Gastrocnemius medialis (tissue), 4 donors: ENCODE results near the gene UNC45B.

Experiments used
- POLR2A ChIP-seq, 2 donors: fragments of 450-650 bp; IDR thresholded peaks; one replicate each; pipeline ENCODE4 v1.6.1; 2017; ENCODE audit warnings: antibody characterized with exemption in 2 of 2, mild to moderate bottlenecking in 2 of 2, moderate library complexity in 2 of 2
- TF ChIP-seq, protein P1 (sequence below), 5 experiments: fragments of 450-650 bp in 3 of 5; fragments of 200-600 bp in 2 of 5; sonication (generic) in 2 of 5; IDR thresholded peaks in 4 of 5; conservative IDR thresholded peaks in 1 of 5; 1 replicate in 4 of 5; 2 replicates in 1 of 5; pipeline ENCODE4 v1.5.1; 2016 to 2019; ENCODE audit warnings: antibody characterized with exemption in 5 of 5, mild to moderate bottlenecking in 3 of 5, moderate library complexity in 3 of 5

DNA sequence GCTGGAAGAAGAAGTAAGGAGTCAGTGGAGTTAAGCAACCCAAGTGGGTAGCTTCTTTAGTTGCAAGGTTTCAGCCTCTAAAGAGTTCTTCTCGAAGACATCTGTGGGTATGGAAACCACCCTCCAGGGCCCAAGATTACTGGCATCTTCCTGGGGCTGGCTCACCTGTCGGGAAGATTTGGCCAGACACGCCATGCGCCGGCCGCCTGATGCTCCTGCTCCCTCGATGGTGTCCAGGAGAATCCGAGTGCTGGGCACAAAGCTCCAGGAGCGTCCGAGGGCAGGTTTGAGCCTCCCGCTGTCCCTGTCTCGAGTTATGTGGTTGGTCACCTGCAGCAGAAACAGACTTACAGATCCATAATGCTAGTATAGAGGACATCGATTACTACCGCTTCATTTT lies 46.6 kb upstream of the UNC45B start:
- TF ChIP-seq, protein P1, sequence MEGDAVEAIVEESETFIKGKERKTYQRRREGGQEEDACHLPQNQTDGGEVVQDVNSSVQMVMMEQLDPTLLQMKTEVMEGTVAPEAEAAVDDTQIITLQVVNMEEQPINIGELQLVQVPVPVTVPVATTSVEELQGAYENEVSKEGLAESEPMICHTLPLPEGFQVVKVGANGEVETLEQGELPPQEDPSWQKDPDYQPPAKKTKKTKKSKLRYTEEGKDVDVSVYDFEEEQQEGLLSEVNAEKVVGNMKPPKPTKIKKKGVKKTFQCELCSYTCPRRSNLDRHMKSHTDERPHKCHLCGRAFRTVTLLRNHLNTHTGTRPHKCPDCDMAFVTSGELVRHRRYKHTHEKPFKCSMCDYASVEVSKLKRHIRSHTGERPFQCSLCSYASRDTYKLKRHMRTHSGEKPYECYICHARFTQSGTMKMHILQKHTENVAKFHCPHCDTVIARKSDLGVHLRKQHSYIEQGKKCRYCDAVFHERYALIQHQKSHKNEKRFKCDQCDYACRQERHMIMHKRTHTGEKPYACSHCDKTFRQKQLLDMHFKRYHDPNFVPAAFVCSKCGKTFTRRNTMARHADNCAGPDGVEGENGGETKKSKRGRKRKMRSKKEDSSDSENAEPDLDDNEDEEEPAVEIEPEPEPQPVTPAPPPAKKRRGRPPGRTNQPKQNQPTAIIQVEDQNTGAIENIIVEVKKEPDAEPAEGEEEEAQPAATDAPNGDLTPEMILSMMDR (IDR thresholded peaks at IDR 0.05 in 4 of 5, conservative IDR thresholded peaks at IDR 0.05 in 1 of 5) = no peak
- TF ChIP-seq POLR2A (IDR thresholded peaks at IDR 0.05) = no peak
